ENCODE data around the gene BCR.

DNA sequence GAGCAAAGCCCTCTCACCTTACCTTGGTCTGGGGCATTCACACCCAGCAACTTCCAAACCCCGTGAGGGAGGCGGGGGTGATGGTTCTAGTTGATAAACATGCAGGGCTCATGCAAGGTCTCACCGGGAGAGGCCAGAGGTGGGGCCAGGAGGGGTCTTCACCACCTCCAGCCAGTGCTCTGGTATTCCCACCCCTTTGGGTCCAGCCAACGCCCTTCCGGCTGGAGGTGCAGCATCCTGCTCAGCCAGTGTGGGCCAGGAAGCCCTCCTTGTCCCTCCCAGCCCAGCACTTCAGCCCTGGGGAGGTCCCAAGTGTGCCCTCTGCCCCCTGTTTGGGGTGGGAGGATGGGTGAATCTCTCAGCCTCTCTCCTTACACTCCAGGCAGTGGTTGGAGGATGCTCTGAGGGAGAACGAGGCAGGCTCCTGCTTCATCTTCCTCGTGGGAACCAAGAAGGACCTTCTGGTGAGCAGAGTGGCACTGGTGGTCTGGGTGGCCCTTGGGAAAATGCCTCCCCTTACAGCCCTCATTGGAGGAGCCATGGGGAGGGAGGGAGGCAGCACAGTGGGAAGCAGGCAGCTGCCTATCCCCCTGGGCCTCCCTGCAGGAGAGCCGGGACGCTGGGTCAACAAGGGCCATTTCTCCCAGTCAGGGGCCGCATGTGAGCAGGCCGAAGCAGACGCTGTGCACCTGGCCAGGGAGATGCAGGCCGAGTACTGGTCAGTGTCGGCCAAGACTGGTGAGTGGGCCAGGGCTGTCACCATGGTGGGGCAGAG lies 21.6 kb upstream of the BCR start:
- TF ChIP-seq, protein P1, sequence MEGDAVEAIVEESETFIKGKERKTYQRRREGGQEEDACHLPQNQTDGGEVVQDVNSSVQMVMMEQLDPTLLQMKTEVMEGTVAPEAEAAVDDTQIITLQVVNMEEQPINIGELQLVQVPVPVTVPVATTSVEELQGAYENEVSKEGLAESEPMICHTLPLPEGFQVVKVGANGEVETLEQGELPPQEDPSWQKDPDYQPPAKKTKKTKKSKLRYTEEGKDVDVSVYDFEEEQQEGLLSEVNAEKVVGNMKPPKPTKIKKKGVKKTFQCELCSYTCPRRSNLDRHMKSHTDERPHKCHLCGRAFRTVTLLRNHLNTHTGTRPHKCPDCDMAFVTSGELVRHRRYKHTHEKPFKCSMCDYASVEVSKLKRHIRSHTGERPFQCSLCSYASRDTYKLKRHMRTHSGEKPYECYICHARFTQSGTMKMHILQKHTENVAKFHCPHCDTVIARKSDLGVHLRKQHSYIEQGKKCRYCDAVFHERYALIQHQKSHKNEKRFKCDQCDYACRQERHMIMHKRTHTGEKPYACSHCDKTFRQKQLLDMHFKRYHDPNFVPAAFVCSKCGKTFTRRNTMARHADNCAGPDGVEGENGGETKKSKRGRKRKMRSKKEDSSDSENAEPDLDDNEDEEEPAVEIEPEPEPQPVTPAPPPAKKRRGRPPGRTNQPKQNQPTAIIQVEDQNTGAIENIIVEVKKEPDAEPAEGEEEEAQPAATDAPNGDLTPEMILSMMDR (IDR thresholded peaks at IDR 0.05; ENCODE audit: poor library complexity, severe bottlenecking), result no peak
- TF ChIP-seq SMC3 (conservative IDR thresholded peaks at IDR 0.05; ENCODE audit: poor library complexity) (no peak), EZH2 (IDR thresholded peaks at IDR 0.05; ENCODE audit: borderline replicate concordance, insufficient read depth, low read length, poor library complexity, severe bottlenecking) (no peak), REST (IDR thresholded peaks at IDR 0.05; ENCODE audit: borderline replicate concordance) (no peak), TAF1 (IDR thresholded peaks at IDR 0.05; ENCODE audit: low read depth) (no peak)
